ENCODE results near the gene WWC2. TPM values are rescaled to one million over a fixed set of nuclear protein-coding genes. Genes with fewer than 3 reads are reported as not detected.

Gene WWC2
- total RNA-seq, 2 experiments from 2014 or later = 4.4 to 4.6 TPM

DNA sequence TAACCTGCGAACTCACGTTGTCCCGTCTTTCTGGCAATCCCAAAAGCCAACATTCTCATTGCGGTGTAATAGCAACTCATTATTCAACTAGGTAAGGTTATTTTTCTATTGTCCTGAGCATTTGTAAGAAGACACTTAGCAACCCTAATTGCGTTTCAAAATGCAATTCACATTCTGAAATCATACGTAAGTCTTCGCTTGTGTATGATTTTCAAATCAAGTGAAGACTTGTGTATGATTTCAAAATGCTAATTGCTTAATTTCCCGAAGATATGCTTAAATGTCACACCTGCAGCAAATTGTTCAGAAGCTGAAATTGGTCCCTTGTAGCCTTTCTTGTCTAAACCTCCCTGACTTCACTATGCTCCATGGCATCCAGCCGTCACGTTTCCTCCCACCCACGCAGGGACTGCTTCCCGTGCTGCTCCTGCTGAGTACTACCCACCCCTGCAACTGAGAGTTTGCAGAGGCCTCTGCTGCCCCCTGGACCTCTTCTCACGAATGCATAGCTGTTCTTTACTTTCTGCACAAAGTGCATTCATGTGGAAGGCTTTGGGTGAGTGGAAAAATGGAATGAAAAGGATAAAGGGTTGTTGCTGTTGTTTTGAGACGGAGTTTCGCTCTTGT lies 264.0 kb downstream of the WWC2 start:
- H3K4me1 Mint-ChIP-seq = no peaks in the 10 kb centered on the region
- H3K27ac Mint-ChIP-seq = no peak overlapping the region

GRCh38 chr4:183364025-183364424 lies 265.0 kb downstream of the WWC2 start:
- no peak overlapping the region for H3K27ac Mint-ChIP-seq
- no peaks in the 10 kb centered on the region for H3K4me1 Mint-ChIP-seq
- no peaks in the 10 kb centered on the region for H3K9me3 Mint-ChIP-seq

More for the DNA sequence above, 264.0 kb downstream of the WWC2 start:
- Mint-ChIP-seq H3K9me3 (no peaks in the 10 kb centered on the region), H3K4me3 (no peak overlapping the region), H3K36me3 (no peaks in the 10 kb centered on the region), H3K27me3 (no peaks in the 10 kb centered on the region)
- no peak for DNase-seq

GRCh38 chr4:183366206-183366835 lies 267.3 kb downstream of the WWC2 start:
- no peaks in the 10 kb centered on the region for H3K4me1 Mint-ChIP-seq
- no peaks in the 10 kb centered on the region for H3K9me3 Mint-ChIP-seq
- H3K4me3 Mint-ChIP-seq = no peak overlapping the region
- no peaks in the 10 kb centered on the region for H3K27me3 Mint-ChIP-seq
- no peaks in the 10 kb centered on the region for H3K36me3 Mint-ChIP-seq
- DNase-seq = no peak
- no peak overlapping the region for H3K27ac Mint-ChIP-seq

More at GRCh38 chr4:183364025-183364424, 265.0 kb downstream of the WWC2 start:
- no peak overlapping the region for H3K4me3 Mint-ChIP-seq
- DNase-seq = no peak
- no peaks in the 10 kb centered on the region for H3K27me3 Mint-ChIP-seq
- no peaks in the 10 kb centered on the region for H3K36me3 Mint-ChIP-seq

- no peak for DNase-seq
- H3K9me3 Mint-ChIP-seq = no peaks in the 10 kb centered on the region
Observed at GRCh38 chr4:183369073-183369472, 270.0 kb downstream of the WWC2 start.

More at GRCh38 chr4:183369073-183369472, 270.0 kb downstream of the WWC2 start:
- Mint-ChIP-seq H3K4me3 (no peak overlapping the region), H3K36me3 (no peaks in the 10 kb centered on the region), H3K27ac (no peak overlapping the region), H3K4me1 (no peaks in the 10 kb centered on the region), H3K27me3 (no peaks in the 10 kb centered on the region)

Other genes starting within 250 kb of the WWC2 start
- gene DCTD, start 181.9 kb upstream of the WWC2 start, total RNA-seq = 100 to 1,000 TPM; 160 to 167 TPM
- not detected for gene CLDN22, start 221.0 kb downstream of the WWC2 start, total RNA-seq
- gene CLDN24, start 223.2 kb downstream of the WWC2 start, total RNA-seq = not detected